Thyroid gland (tissue), 4 donors: ENCODE measurements around the gene PLEKHN1. TPM values are rescaled to one million over a fixed set of nuclear protein-coding genes. Genes with fewer than 3 reads are reported as not detected.
A peak's percentile ranks its signal among the peaks of the same experiment; 100 is the strongest.

Source experiments
- DNase-seq, 2 donors: peaks; one replicate each; pipeline ENCODE4 v3.0.0-alpha.2; 2019
- H3K27ac ChIP-seq, 3 donors: fragments of 200-600 bp; sonication (generic); 1 replicate in 2 of 3; 2 replicates in 1 of 3; pipeline ENCODE4 v1.5.1; 2016 to 2019; ENCODE audit warnings: mild to moderate bottlenecking in 1 of 3, moderate library complexity in 1 of 3
- H3K27me3 ChIP-seq: fragments of 200-600 bp; sonication (generic); one replicate; pipeline ENCODE4 v1.5.1; 2019
- H3K36me3 ChIP-seq, 2 donors: fragments of 200-600 bp; sonication (generic); one replicate each; pipeline ENCODE4 v1.5.1; 2016 to 2019
- H3K4me1 ChIP-seq, 2 donors: fragments of 200-600 bp; sonication (generic); one replicate each; pipeline ENCODE4 v1.5.1; 2017 to 2019
- H3K4me3 ChIP-seq, 3 donors: fragments of 200-600 bp; sonication (generic); replicated peaks in 1 of 3; 1 replicate in 2 of 3; 2 replicates in 1 of 3; pipeline ENCODE4 v1.5.1; 2016; ENCODE audit warnings: mild to moderate bottlenecking in 1 of 3
- H3K9me3 ChIP-seq: fragments of 200-600 bp; sonication (generic); one replicate; pipeline ENCODE4 v1.5.1; 2017
- CTCF ChIP-seq, 6 experiments: fragments of 200-600 bp in 3 of 6; fragments of 450-650 bp in 3 of 6; sonication (generic) in 3 of 6; IDR thresholded peaks; one replicate each; pipeline ENCODE4 v1.5.1; 2016 to 2019; ENCODE audit warnings: antibody characterized with exemption in 6 of 6, mild to moderate bottlenecking in 2 of 6, inconsistent platforms in 1 of 6, moderate library complexity in 1 of 6
- POLR2A ChIP-seq, 2 donors: fragments of 450-650 bp; IDR thresholded peaks; one replicate each; pipeline ENCODE4 v1.6.1; 2017; ENCODE audit warnings: antibody characterized with exemption in 2 of 2, mild to moderate bottlenecking in 2 of 2, moderate library complexity in 1 of 2
- WGBS, 2 donors: methylation state at CpG; one replicate each; pipeline ENCODE4 v1.1.5; 2017; 5-methylcytosine and 5-hydroxymethylcytosine counted together
- intact Hi-C: fragments of 100-400 bp; cut with DNase I; formaldehyde crosslinking; loops from one replicate; pipeline ENCODE4 v1.15.1; 2023
- total RNA-seq, 4 donors: library from RNA; depleted of rRNA; stranded (reverse); fragments of >200 nt; gene quantifications; one replicate each; pipeline ENCODE4 v1.2.3, GENCODE V29; 2016

The PLEKHN1 gene
- total RNA-seq, 4 donors from 2014 or later: 0.25 to 0.27 TPM; not detected in 2

DNA sequence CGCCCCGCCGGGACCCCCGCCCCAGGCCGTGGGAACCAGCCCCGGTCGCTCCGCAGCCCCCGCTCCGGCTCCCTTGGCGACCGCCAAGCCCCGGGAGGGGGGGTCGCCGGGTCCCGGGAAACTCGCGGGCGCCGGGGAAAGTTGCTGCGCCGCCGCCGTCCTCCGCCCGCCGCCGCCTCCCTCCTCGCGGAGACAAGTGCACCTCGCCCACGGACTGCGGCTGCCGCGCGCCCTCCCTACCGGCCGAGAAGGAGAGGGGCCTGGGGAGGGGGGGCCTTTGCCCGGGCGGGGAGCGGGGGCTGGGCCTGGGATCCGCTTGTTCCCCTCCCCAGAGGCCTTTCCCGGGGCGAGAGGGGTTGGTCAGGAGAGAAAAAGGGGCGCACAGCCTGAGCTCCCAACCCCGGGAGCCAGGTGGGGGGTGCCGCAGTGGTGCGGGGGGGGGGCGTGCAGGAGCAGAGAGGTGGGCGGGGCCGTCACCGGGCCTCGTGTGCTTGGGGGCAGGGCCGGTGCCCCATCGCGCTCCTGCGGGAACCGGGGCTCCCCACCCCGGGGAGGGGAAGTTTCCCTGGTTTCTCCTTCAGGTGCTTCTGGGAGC lies 54.2 kb downstream of the PLEKHN1 start:
- H3K9me3 ChIP-seq: no peaks in the 10 kb centered on the region
- intact Hi-C loops: no loop called here
- H3K36me3 ChIP-seq: no peaks in the 10 kb centered on the region
- TF ChIP-seq POLR2A (IDR thresholded peaks at IDR 0.05): no peak
- no peak for TF ChIP-seq CTCF (IDR thresholded peaks at IDR 0.05)
- peaks cover 26 to 36% of the 10 kb centered on the region in 2 donors for H3K4me1 ChIP-seq
- 0 to 5% methylated on average over 6 to 12 of the region's 59 CpGs for WGBS, 2 donors
- peak overlapping the region; percentile 47 to 92 (median 49) for H3K4me3 ChIP-seq
- no peaks in the 10 kb centered on the region for H3K27me3 ChIP-seq
- peak overlapping the region in 1 of 3 donors; percentile 96 for H3K27ac ChIP-seq
- DNase-seq: peak; percentile 39 to 56

DNA sequence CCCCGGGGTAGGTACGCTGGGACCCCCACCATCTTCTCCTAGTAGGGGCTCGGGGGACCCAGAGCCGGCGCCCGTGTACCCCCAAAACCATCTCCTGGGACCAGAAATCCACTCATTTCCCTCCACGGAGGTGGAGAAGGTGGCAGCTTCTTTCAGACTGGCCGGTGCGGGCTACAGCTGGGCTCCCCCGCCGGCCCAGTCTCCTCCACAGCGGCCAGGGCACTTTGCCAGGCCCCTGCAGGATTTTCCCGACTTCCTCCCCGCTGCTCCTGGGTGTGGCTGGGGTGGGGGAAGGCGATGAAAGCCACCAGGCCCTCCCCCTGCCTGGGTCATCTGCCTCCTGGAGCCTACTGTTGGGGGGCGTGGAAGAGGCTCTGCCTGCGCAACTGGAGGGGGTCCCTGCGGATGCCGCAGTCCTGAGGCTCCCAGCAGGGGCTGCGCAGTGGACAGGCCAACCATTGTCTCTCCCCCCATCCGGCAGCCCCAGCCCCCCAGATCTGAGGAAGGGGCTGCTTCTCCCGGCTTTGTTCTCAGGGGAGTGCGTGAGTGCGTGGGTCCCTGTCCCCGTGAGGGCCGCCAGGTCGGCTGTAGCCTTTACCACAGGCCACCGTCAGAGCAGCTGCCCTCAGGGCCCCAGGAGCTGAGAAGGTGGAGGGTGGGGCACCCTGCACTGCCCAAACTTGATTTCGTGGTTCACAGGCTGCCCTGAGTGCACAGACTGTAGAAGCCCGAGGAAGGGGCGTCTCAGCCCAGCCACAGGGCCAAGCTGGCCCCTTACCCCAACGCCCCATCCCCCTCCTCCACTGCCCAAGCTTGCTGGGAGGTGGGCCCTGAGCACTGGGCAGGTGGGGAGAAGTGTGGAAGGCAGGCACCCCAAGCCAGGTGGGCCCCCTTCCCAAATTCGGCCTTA lies 55.0 kb downstream of the PLEKHN1 start:
- H3K27me3 ChIP-seq: no peaks in the 10 kb centered on the region
- DNase-seq: peak; percentile 80 to 84
- H3K4me3 ChIP-seq: peak overlapping the region in 1 of 3 donors; percentile 92
- H3K27ac ChIP-seq: peak overlapping the region in 1 of 3 donors; percentile 96
- intact Hi-C loops: no loop called here
- TF ChIP-seq CTCF (IDR thresholded peaks at IDR 0.05): no peak
- TF ChIP-seq POLR2A (IDR thresholded peaks at IDR 0.05): no peak
- peaks cover 31 to 44% of the 10 kb centered on the region in 2 donors for H3K4me1 ChIP-seq
- no peaks in the 10 kb centered on the region for H3K36me3 ChIP-seq
- H3K9me3 ChIP-seq: no peaks in the 10 kb centered on the region
- 29 to 38% methylated on average over 7 to 21 of the region's 33 CpGs for WGBS, 2 donors

GRCh38 chr1:1021920-1022259 lies 55.6 kb downstream of the PLEKHN1 start:
- intact Hi-C loops: no loop called here

DNA sequence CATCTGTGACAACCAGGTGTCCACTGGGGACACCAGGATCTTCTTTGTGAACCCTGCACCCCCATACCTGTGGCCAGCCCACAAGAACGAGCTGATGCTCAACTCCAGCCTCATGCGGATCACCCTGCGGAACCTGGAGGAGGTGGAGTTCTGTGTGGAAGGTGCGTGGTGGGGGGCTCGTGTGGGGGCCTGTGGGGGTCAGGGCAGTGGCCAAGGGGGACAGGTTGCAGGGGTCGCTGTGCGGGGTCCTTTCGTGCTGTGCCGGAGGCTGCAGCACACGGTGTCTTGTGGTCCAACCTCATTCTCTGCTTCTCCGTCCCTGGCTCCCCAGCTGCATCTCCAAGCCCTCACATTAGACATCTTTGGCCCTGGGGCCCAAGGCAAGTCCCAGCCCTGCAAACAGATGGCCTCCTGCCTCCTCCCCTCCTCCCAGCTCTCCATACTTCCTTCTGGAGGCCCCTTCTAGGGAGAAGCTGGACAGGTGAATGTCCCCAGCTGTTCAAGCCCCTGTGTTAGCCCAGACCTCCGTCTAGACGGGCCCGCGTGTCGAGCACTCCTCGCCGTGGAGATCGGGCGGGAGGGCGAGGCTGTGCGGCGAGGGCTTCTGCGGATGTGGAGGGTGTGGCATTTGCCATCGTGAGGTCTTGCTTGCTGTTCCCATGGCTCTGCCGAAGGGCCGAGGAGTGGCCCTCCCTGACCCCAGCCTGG lies 56.2 kb downstream of the PLEKHN1 start:
- intact Hi-C loops: no loop called here
- peaks cover 33 to 47% of the 10 kb centered on the region in 2 donors for H3K4me1 ChIP-seq
- 81 to 92% methylated on average over 16 to 27 of the region's 27 CpGs for WGBS, 2 donors

More at GRCh38 chr1:1021920-1022259, 55.6 kb downstream of the PLEKHN1 start:
- no peak overlapping the region for H3K4me3 ChIP-seq
- peaks cover 33 to 47% of the 10 kb centered on the region in 2 donors for H3K4me1 ChIP-seq
- H3K27ac ChIP-seq: peak overlapping the region in 1 of 3 donors; percentile 96
- H3K27me3 ChIP-seq: no peaks in the 10 kb centered on the region
- DNase-seq: no peak
- TF ChIP-seq POLR2A (IDR thresholded peaks at IDR 0.05) (no peak), CTCF (IDR thresholded peaks at IDR 0.05) (no peak)
- no peaks in the 10 kb centered on the region for H3K9me3 ChIP-seq
- no peaks in the 10 kb centered on the region for H3K36me3 ChIP-seq
- 93 to 97% methylated on average over 5 to 10 of the region's 10 CpGs for WGBS, 2 donors

More for the DNA sequence above, 56.2 kb downstream of the PLEKHN1 start:
- no peak overlapping the region for H3K27ac ChIP-seq
- H3K9me3 ChIP-seq: no peaks in the 10 kb centered on the region
- H3K4me3 ChIP-seq: no peak overlapping the region
- TF ChIP-seq CTCF (IDR thresholded peaks at IDR 0.05) (no peak), POLR2A (IDR thresholded peaks at IDR 0.05) (no peak)
- DNase-seq: no peak
- no peaks in the 10 kb centered on the region for H3K27me3 ChIP-seq
- H3K36me3 ChIP-seq: no peaks in the 10 kb centered on the region
